Activated T-helper 2 cell treated with anti-CD3 and anti-CD28 coated beads, Interferon-gamma antibody, Interleukin-2, Interleukin-4, amounts not matched to agents 10 μg/mL and 5 μg/mL and 100 μg/mL, durations not matched to agents 14 hours and 24 hours and 36 hours (primary cell): ENCODE results near the gene ANKRD2. TPM values are rescaled to one million over a fixed set of nuclear protein-coding genes. Genes with fewer than 3 reads are reported as not detected.
A peak's percentile ranks its signal among the peaks of the same experiment; 100 is the strongest.
"Not testable (repeated sequence)": the region's sequence is repeated elsewhere in the genome, so short reads cannot be mapped to it uniquely, and the experiment has no call there.

Experiments
- DNase-seq: peaks from one replicate; pipeline ENCODE4 v3.0.0; 2021; ENCODE audit warnings: low spot score
- H3K27ac Mint-ChIP-seq: one replicate; pipeline ENCODE4 v1.8.0; 2021; ENCODE audit warnings: mixed read lengths
- H3K27me3 Mint-ChIP-seq: one replicate; pipeline ENCODE4 v1.8.0; 2021; ENCODE audit warnings: low read depth, mixed read lengths
- H3K36me3 Mint-ChIP-seq: one replicate; pipeline ENCODE4 v1.8.0; 2021; ENCODE audit warnings: low read depth, mixed read lengths
- H3K4me1 Mint-ChIP-seq: one replicate; pipeline ENCODE4 v1.8.0; 2021; ENCODE audit warnings: low read depth, mixed read lengths
- H3K4me3 Mint-ChIP-seq: one replicate; pipeline ENCODE4 v1.8.0; 2021; ENCODE audit warnings: low read depth, mild to moderate bottlenecking, moderate library complexity, mixed read lengths
- H3K9me3 Mint-ChIP-seq: one replicate; pipeline ENCODE4 v1.8.0; 2021; ENCODE audit warnings: mixed read lengths
- intact Hi-C: fragments of 100-400 bp; cut with micrococcal nuclease; formaldehyde crosslinking; loops from one replicate; pipeline ENCODE4 v1.15.1; 2023
- total RNA-seq: library from RNA; stranded (reverse); gene quantifications from 2 replicates; pipeline ENCODE4 v1.2.3, GENCODE V29; 2022

The ANKRD2 gene, protein sequence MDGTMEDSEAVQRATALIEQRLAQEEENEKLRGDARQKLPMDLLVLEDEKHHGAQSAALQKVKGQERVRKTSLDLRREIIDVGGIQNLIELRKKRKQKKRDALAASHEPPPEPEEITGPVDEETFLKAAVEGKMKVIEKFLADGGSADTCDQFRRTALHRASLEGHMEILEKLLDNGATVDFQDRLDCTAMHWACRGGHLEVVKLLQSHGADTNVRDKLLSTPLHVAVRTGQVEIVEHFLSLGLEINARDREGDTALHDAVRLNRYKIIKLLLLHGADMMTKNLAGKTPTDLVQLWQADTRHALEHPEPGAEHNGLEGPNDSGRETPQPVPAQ
- total RNA-seq: 0.18 and 0.57 TPM in 2 replicates

DNA sequence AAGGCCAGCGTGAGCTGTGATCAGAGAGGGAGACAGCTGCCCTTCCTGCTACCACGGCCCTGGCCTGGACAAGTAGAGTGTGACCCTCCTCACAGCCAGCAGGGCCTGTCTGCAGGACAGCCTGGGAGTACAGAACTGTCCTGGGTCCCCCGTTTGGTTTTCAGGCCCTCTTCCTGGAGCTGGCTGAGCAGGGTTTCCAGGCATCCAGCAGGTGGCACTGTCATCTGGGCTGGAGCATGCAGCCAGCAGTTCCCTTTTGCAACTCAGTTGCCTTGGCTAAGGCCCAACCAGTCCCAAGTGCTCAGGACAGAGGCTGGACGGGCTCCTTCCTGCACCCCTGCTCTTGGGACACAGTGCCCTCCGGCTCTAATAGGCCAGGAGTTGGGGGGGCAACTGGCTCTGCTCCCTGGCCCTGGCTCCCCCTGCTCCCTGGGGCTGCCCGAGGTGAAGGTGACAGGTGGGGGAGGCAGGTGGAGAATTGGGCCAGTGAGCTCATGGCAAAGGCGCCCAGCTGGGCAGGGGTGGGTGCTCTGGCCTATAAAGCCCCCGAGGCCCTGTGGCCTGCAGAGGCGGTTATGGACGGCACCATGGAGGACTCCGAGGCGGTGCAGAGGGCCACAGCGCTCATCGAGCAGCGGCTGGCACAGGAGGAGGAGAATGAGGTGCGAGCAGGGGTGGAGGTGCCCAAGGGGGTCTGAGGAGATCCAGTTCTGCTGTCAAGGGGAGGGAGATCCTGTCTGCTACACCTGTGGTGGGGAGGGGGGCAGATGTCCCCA, at the start of gene ANKRD2:
TSS of gene ANKRD2 (plus strand) at position 566 of the 776 bp plus-strand sequence. CDS start at position 576, 10 bp downstream.
- H3K27ac Mint-ChIP-seq: no peak within 1 kb of the TSS
- DNase-seq: peak; percentile 41
- no peaks in the 10 kb centered on the region for H3K9me3 Mint-ChIP-seq
- no peaks in the 10 kb centered on the region for H3K36me3 Mint-ChIP-seq
- no peaks in the 10 kb centered on the region for H3K4me1 Mint-ChIP-seq
- intact Hi-C loops: no loop called here
- H3K4me3 Mint-ChIP-seq: no peak within 1 kb of the TSS
- H3K27me3 Mint-ChIP-seq: no peaks in the 10 kb centered on the region

DNA sequence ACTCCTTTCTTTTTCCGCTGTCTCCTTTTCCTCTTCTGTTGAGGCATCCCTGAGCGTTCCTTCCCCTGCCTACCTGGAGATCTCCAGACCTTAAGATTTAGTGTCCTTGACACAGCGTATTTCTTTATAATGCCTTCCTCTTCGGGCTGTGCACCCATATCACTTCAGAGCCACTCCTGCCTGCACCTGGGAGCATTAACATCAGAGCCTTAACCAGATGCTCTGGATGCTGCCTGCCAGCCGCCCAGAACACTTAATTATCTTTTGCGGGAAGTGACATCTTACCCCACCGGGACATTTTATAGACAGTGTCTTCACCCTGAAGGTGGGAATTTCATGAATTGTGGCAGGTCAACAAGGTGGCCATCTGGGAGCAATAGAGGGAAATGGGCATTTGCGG, 49.6 kb upstream of the ANKRD2 start:
- DNase-seq: no peak
- H3K27me3 Mint-ChIP-seq: peaks cover 16% of the 10 kb centered on the region
- H3K4me1 Mint-ChIP-seq: no peaks in the 10 kb centered on the region
- no peak overlapping the region for H3K4me3 Mint-ChIP-seq
- intact Hi-C loops: no loop called here
- H3K9me3 Mint-ChIP-seq: no peaks in the 10 kb centered on the region
- no peaks in the 10 kb centered on the region for H3K36me3 Mint-ChIP-seq
- H3K27ac Mint-ChIP-seq: no peak overlapping the region

DNA sequence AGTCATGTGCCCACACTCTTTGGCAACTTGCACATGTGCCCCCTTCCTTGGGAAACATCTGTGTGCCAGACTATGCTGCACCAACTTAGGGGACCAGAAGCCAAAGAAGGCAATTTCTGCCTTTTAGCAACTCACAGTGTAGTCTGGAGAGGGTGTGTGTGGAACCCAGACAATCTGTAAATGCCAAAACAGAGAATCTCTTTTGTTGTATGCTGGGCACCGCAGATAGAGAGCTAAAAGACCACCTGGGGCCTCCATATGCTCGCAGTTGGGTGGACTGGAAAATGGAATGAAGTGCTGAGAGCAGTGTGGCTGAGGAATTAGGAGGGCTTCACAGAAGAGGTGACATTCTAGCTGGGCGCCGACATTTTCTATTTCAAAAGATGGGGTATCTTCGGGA, 47.5 kb upstream of the ANKRD2 start:
- H3K27me3 Mint-ChIP-seq: peaks cover 11% of the 10 kb centered on the region
- no peak overlapping the region for H3K27ac Mint-ChIP-seq
- H3K4me3 Mint-ChIP-seq: no peak overlapping the region
- intact Hi-C loops: no loop called here
- H3K4me1 Mint-ChIP-seq: no peaks in the 10 kb centered on the region
- no peak for DNase-seq
- no peaks in the 10 kb centered on the region for H3K9me3 Mint-ChIP-seq
- no peaks in the 10 kb centered on the region for H3K36me3 Mint-ChIP-seq

DNA sequence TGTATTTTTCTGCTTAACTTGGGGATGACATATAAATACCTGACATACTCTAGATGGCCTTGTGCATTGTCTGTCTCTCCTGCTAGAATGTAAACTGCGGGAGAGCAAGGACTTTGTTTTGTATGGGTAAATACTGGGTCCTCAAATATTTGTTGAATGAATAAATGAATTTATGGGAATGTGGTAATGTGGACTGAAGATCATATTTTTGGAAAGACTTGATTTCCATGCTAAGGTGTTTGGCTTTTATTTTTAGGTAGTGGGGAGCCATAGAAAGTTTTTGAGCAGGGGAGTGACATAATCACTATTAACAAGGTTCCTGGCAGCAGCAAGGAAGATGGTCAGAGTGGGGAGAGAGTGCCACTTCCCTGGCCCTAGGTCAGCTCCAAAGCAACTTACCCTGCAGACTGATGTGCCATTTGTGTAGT, 46.9 kb upstream of the ANKRD2 start:
- Mint-ChIP-seq H3K27ac (no peak overlapping the region), H3K36me3 (no peaks in the 10 kb centered on the region), H3K9me3 (no peaks in the 10 kb centered on the region), H3K4me1 (no peaks in the 10 kb centered on the region), H3K4me3 (no peak overlapping the region), H3K27me3 (peaks cover 8% of the 10 kb centered on the region)
- intact Hi-C loops: no loop called here
- DNase-seq: no peak

DNA sequence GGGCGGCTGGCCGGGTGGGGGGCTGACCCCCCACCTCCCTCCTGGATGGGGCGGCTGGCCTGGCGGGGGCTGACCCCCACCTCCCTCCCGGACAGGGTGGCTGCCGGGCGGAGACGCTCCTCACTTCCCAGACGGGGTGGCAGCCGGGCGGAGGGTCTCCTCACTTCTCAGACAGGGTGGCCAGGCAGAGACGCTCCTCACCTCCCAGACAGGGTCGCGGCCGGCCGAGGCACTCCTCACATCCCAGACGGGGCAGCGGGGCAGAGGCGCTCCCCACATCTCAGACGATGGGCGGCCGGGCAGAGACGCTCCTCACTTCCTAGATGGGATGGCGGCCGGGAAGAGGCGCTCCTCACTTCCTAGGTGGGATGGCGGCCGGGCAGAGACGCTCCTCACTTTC, 43.7 kb upstream of the ANKRD2 start:
- H3K9me3 Mint-ChIP-seq, DNase-seq, H3K27me3 Mint-ChIP-seq, intact Hi-C loops, H3K27ac Mint-ChIP-seq, H3K36me3 Mint-ChIP-seq, H3K4me1 Mint-ChIP-seq, H3K4me3 Mint-ChIP-seq: not testable (repeated sequence)

DNA sequence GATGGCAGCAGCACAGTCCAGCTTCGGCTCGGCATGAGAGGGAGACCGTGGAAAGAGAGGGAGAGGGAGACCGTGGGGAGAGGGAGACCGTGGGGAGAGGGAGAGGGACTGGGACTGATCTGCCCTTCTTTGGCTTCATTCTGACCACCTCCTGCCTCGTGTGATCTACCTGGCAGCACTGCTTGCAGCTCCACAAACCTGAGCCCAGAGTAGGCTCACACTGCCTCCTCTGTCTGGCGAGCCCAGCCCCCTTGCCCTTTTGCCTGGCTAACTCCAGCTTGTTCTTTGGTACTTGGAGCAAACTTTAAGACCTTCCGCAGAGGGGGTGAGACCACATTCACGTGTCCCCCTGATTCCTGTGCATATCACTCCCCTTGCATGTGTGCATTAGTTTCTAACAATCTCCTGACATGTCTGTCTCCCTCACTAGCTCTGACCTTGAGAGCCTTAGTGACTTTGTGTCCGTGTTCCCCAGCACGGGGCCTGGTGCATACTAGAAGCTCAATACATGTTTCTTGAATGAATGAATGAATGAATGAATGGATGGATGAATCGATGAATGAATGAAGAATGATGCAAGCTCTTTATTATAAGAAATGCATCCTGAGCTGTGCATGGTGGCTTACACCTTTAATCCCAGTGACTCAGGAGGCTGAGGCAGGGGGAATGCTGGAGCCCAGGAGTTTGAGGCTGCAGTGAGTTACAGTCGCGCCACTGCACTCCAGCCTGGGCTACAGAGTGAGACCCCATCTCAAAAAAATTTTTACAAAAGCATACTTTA, 42.7 kb upstream of the ANKRD2 start:
- peaks cover 2% of the 10 kb centered on the region for H3K4me1 Mint-ChIP-seq
- H3K4me3 Mint-ChIP-seq: no peak overlapping the region
- no peaks in the 10 kb centered on the region for H3K9me3 Mint-ChIP-seq
- H3K36me3 Mint-ChIP-seq: no peaks in the 10 kb centered on the region
- no peak for DNase-seq
- H3K27ac Mint-ChIP-seq: no peak overlapping the region
- intact Hi-C loops: no loop called here
- H3K27me3 Mint-ChIP-seq: no peaks in the 10 kb centered on the region

DNA sequence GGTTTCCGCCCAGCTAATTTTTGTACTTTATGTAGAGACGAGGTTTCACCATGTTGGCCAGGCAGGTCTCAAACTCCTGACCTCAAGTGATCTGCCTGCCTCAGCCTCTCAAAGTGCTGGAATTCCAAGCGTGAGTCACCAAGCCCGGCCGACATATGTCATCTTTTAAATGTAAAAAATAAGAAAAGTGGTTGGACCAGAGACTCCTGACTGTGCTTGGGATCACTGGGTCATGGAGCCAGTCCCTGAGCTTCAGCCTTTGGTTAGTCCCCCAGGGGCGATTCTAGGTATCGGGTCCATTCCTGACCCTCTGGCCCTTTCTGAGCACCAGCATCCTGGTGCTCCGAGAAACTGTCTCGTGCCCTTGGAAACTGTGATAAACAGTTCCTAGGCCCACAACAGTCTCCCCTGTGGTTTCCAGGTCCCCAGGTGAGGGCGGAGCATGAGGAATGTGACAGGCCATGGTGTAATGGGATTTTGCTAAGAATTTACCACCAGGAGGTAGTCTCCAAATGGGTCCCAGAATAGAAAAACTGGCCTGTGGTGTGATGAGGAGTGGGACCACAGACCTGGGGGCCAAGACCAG, 41.1 kb upstream of the ANKRD2 start:
- peaks cover 2% of the 10 kb centered on the region for H3K4me1 Mint-ChIP-seq
- H3K36me3 Mint-ChIP-seq: no peaks in the 10 kb centered on the region
- no peaks in the 10 kb centered on the region for H3K9me3 Mint-ChIP-seq
- no peak overlapping the region for H3K4me3 Mint-ChIP-seq
- intact Hi-C loops: no loop called here
- DNase-seq: no peak
- no peak overlapping the region for H3K27ac Mint-ChIP-seq
- H3K27me3 Mint-ChIP-seq: no peaks in the 10 kb centered on the region

DNA sequence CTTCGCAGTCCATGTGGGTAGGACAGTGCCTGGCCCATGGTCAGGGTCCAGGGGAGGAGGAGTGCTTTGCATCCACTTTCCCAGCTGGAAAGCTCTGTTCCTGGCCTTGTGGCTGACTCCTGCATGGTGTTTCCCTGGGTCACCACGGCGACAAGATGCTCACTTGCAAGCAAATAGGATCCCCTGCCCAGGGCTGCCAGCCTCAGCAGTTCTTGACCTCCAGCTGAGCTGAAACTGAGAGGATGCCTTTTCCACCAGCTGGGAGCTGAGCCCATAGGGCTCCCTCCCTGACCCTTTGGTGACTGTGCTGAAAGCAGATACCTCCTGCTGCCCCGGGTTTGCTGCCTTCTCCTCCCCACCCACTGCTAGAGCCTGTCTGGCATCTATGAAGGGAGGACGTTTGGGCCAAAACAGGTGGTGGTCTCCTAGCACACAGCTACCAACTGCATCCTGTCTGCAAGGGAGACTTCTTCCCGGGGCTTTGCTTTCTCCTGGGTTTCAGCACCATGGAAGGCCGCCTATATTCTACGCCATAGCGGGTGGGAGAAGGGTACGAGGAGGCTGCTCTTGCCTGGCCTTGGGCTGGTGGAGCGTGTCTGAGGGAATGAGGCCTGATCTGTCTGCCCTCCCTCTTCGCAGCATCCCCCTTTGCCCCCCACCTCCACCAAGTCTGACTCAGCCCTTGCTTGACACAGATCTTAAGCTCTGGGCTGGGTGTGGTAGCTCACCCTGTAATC, 39.5 kb upstream of the ANKRD2 start:
- intact Hi-C loops: no loop called here
- no peaks in the 10 kb centered on the region for H3K9me3 Mint-ChIP-seq
- no peaks in the 10 kb centered on the region for H3K36me3 Mint-ChIP-seq
- no peak overlapping the region for H3K4me3 Mint-ChIP-seq
- H3K27ac Mint-ChIP-seq: no peak overlapping the region
- no peak for DNase-seq
- H3K4me1 Mint-ChIP-seq: peaks cover 2% of the 10 kb centered on the region
- no peaks in the 10 kb centered on the region for H3K27me3 Mint-ChIP-seq

DNA sequence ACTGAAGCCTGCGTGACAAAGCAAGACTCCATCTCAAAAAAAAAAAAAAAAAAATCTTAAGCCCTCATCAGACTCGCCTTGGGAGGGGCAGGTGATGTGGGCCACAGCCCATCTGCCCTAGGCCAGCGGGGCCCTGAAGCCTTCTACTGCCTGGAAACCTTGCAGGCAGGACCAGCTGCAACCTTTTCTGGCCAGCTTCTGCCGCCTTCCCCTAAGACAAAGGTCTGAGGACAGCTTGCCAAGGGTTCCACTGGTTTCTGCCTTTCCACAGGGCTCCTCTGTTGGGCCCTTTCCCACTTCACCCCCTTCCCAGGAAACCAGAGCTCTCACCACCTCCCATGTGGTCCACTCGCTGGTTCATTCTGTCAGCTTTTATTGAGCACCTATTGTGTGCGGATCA, 38.7 kb upstream of the ANKRD2 start:
- intact Hi-C loops: no loop called here

DNA sequence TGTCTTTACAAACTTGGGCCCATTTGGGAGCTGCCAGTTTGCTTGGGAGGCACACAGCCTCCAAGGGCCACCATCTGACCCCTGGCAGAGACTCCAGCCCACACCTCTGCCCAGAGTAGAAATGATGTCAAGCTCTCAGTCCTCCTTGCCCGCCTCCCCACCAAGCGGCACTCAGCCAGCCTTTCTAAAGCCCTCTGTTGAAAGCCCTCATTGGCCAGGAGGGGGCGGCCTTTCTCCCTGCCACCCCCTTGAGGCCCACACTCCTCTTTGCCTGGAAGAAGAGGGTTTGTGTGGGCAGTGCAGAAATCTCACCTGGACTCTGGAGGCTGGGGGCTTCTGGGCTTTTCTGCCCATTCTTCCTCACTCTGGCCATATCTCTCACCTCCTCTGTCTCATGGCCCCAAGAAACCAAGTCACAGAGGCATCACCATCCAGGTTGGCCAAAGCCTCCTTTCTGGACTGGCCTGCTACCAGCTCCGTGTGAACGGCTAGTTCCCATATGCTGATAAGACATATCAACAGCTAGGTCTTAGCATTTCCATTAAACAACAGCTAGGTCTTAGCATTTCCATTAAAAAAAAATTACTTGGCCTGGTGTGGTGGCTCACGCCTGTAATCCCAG, 37.7 kb upstream of the ANKRD2 start:
- no peak for DNase-seq
- Mint-ChIP-seq H3K9me3 (no peaks in the 10 kb centered on the region), H3K4me3 (no peak overlapping the region), H3K36me3 (no peaks in the 10 kb centered on the region), H3K27me3 (no peaks in the 10 kb centered on the region), H3K27ac (no peak overlapping the region), H3K4me1 (peaks cover 2% of the 10 kb centered on the region)
- intact Hi-C loops: loop anchor here (1.0 kb wide), 1 partner anchor 18 kb away; no protein-coding TSS in a partner anchor

More for the DNA sequence above, 38.7 kb upstream of the ANKRD2 start:
- H3K27me3 Mint-ChIP-seq: no peaks in the 10 kb centered on the region
- peaks cover 2% of the 10 kb centered on the region for H3K4me1 Mint-ChIP-seq
- no peak overlapping the region for H3K4me3 Mint-ChIP-seq
- no peak for DNase-seq
- H3K9me3 Mint-ChIP-seq: no peaks in the 10 kb centered on the region
- no peaks in the 10 kb centered on the region for H3K36me3 Mint-ChIP-seq
- H3K27ac Mint-ChIP-seq: no peak overlapping the region

DNA sequence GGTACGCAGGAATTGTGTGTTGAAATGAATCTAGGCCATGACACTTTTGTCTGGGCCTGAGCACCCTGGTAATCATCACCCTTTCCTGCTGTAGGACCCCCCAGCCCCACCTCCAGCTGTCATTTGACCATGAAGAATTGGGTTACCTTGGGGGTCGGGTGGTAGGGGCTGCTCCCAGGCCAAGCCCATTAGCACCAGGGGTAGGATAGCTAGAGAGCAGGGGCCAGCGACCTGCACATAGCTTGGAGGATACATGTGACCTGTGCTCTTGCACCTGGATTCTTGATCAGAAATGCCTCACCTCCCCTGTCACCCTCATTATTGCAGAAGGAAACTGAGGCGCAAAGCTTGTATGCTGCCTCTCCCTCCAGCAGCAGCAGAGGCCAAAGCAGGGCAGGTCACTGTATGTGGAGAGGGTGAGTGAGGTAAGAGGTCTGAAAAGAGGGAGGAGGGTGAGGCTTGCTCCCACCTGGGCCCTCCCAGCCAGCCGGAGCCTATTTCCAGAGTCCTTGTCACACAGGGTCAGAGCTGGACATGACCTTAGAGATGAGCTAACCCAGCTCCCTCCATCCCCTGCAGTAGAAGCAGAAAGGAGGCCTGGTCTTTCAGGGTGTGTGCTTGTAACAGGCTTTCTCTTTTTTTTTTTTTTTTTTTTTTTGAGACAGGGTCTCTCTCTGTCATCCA, 35.3 kb upstream of the ANKRD2 start:
- Mint-ChIP-seq H3K4me1 (peaks cover 8% of the 10 kb centered on the region), H3K27me3 (no peaks in the 10 kb centered on the region), H3K4me3 (no peak overlapping the region), H3K27ac (no peak overlapping the region), H3K9me3 (no peaks in the 10 kb centered on the region), H3K36me3 (no peaks in the 10 kb centered on the region)
- intact Hi-C loops: no loop called here
- no peak for DNase-seq
